HCT116 (cell line): Measurements from ENCODE around the gene HSPB7. TPM values are rescaled to one million over a fixed set of nuclear protein-coding genes. Genes with fewer than 3 reads are reported as not detected.

Experiments used
- ATAC-seq: fragments of 200-7000 bp; cut with Tn5 transposase; 2 replicates; pipeline ENCODE4 v1.9.1; 2020; ENCODE audit warnings: mild to moderate bottlenecking, moderate library complexity
- BruUV-seq: library from RNA; stranded (reverse); fragments of 400-500 nt; replicated peaks from 2 replicates; lab custom pipeline; 2021; lab: Mats Ljungman, UMichigan
- CTCF ChIA-PET: fragments of 300-600 bp; sonication (Branson Sonifier 250); formaldehyde crosslinking; loops from one replicate; lab custom pipeline; 2021; ENCODE audit warnings: antibody characterized with exemption; lab: Charles Lee
- POLR2A ChIA-PET: fragments of 300-600, 350-600 bp; sonication (Branson Sonifier 250); formaldehyde crosslinking; loops from one replicate; lab custom pipeline; 2021; ENCODE audit warnings: antibody characterized with exemption; lab: Charles Lee
- RAD21 ChIA-PET, 2 experiments: fragments of 300-600 bp; sonication (Branson Sonifier 250); formaldehyde crosslinking; loops; one replicate each; lab custom pipeline; 2023; ENCODE audit warnings: low total read pairs in 2 of 2; ENCODE audit not compliant: uncharacterized antibody in 2 of 2, unreplicated experiment in 2 of 2, low non-redundant PET in 1 of 2; lab: Charles Lee
- DNase-seq: peaks from one replicate; pipeline ENCODE4 v3.0.0-alpha.2; 2010; ENCODE audit warnings: low read depth, low spot score
- H2AFZ ChIP-seq: fragments of 200-600 bp; shearing (Covaris generic), sonication (generic); 2 replicates; pipeline ENCODE4 v1.6.1; 2017; ENCODE audit warnings: low read depth, mixed run types, mixed read lengths, antibody characterized with exemption, low read length; ENCODE audit not compliant: poor library complexity, severe bottlenecking
- H3K27ac ChIP-seq: 2 replicates; pipeline ENCODE4 v1.5.1; 2012; ENCODE audit warnings: low read depth, low read length
- H3K27me3 ChIP-seq: fragments of 200-600 bp; sonication (generic); 2 replicates; pipeline ENCODE4 v1.6.1; 2016; ENCODE audit warnings: mixed run types, low read length, mixed read lengths; ENCODE audit not compliant: insufficient read depth
- H3K36me3 ChIP-seq, 2 experiments: fragments of 200-500 bp in 1 of 2; fragments of 200-600 bp in 1 of 2; sonication (Bioruptor generic) in 1 of 2; sonication (generic) in 1 of 2; 2 replicates each; pipeline versions ENCODE4 v1.5.1 to v1.6.1; 2014 to 2016; ENCODE audit warnings: low read length in 2 of 2, inconsistent platforms in 1 of 2, mixed read lengths in 1 of 2, mixed run types in 1 of 2; ENCODE audit not compliant: insufficient read depth in 2 of 2, control insufficient read depth in 1 of 2
- H3K4me1 ChIP-seq, 2 experiments: fragments of 200-600 bp in 1 of 2; sonication (generic) in 1 of 2; 2 replicates each; pipeline versions ENCODE4 v1.5.1 to v1.6.1; 2012 to 2017; ENCODE audit warnings: low read length in 2 of 2, inconsistent platforms in 1 of 2, mild to moderate bottlenecking in 1 of 2, mixed read lengths in 1 of 2, mixed run types in 1 of 2, moderate library complexity in 1 of 2; ENCODE audit not compliant: insufficient read depth in 2 of 2, control insufficient read depth in 1 of 2
- H3K4me2 ChIP-seq: fragments of 200-600 bp; sonication (generic); 2 replicates; pipeline ENCODE4 v1.6.1; 2017; ENCODE audit warnings: mixed run types, low read length, mixed read lengths
- H3K4me3 ChIP-seq, 2 experiments: fragments of 200-600 bp in 1 of 2; sonication (generic) in 1 of 2; replicated peaks in 1 of 2; 2 replicates each; pipeline ENCODE4 v1.5.1; 2011 to 2016; ENCODE audit warnings: low read length in 2 of 2, control low read depth in 1 of 2, low read depth in 1 of 2, mild to moderate bottlenecking in 1 of 2, mixed read lengths in 1 of 2, mixed run types in 1 of 2
- H3K79me2 ChIP-seq: fragments of 200-600 bp; sonication (generic); 2 replicates; pipeline ENCODE4 v1.6.1; 2017; ENCODE audit warnings: mild to moderate bottlenecking, mixed run types, low read length, moderate library complexity, mixed read lengths; ENCODE audit not compliant: insufficient read depth
- H3K9ac ChIP-seq: fragments of 200-600 bp; sonication (generic); 2 replicates; pipeline ENCODE4 v1.6.1; 2016; ENCODE audit warnings: low read length, mixed read lengths
- H3K9me2 ChIP-seq: fragments of 200-600 bp; sonication (generic), shearing (Covaris generic); 2 replicates; pipeline ENCODE4 v1.6.1; 2017; ENCODE audit warnings: mixed run types, mild to moderate bottlenecking, moderate library complexity; ENCODE audit not compliant: insufficient read depth
- H3K9me3 ChIP-seq, 2 experiments: fragments of 200-500 bp in 1 of 2; fragments of 200-600 bp in 1 of 2; sonication (Bioruptor generic) in 1 of 2; sonication (generic) in 1 of 2; 2 replicates each; pipeline ENCODE4 v1.6.1; 2014 to 2017; ENCODE audit warnings: low read length in 2 of 2, mixed read lengths in 2 of 2, inconsistent platforms in 1 of 2, low read depth in 1 of 2, mild to moderate bottlenecking in 1 of 2, mixed run types in 1 of 2, moderate library complexity in 1 of 2; ENCODE audit not compliant: control insufficient read depth in 1 of 2, insufficient read depth in 1 of 2
- H4K20me1 ChIP-seq: fragments of 200-600 bp; sonication (generic), shearing (Covaris generic); 2 replicates; pipeline ENCODE4 v1.6.1; 2017; ENCODE audit warnings: mixed run types, mild to moderate bottlenecking, moderate library complexity; ENCODE audit not compliant: insufficient read depth
- CTCF ChIP-seq, 3 experiments: fragments of 200-600 bp in 1 of 3; sonication (generic) in 1 of 3; IDR thresholded peaks in 2 of 3; conservative IDR thresholded peaks in 1 of 3; 2 replicates each; pipeline ENCODE4 v1.5.1; 2012 to 2017; ENCODE audit warnings: low read depth in 2 of 3, low read length in 2 of 3, antibody characterized with exemption in 1 of 3, borderline replicate concordance in 1 of 3, control low read depth in 1 of 3, mild to moderate bottlenecking in 1 of 3, mixed read lengths in 1 of 3, mixed run types in 1 of 3, moderate library complexity in 1 of 3; ENCODE audit not compliant: insufficient read depth in 1 of 3
- POLR2AphosphoS5 ChIP-seq: IDR thresholded peaks from 2 replicates; pipeline ENCODE4 v1.6.1; 2011; ENCODE audit warnings: mild to moderate bottlenecking, low read depth, low read length, moderate library complexity
- RAD21 ChIP-seq: IDR thresholded peaks from 2 replicates; pipeline ENCODE4 v1.6.1; 2012; ENCODE audit warnings: low read depth, mild to moderate bottlenecking
- intact Hi-C: fragments of 100-400 bp; cut with micrococcal nuclease; formaldehyde crosslinking; loops from 2 replicates; pipeline ENCODE4 v1.10.0; 2022
- total RNA-seq: library from RNA; stranded (reverse); gene quantifications from one replicate; pipeline ENCODE4 v1.2.1, GENCODE V29; 2021; ENCODE audit not compliant: unreplicated experiment
- TF ChIP-seq, protein P1 (sequence below): IDR thresholded peaks from 2 replicates; pipeline ENCODE4 v1.6.1; 2012; ENCODE audit warnings: low read depth

The HSPB7 gene
- total RNA-seq, 1 experiment from 2014 or later, result 0.27 TPM

GRCh38 chr1:16055613-16056520 lies 38.0 kb upstream of the HSPB7 start:
- peaks cover 4 to 9% of the 10 kb centered on the region in 2 experiments; a peak in 3 of 4 replicates for H3K4me1 ChIP-seq
- peak; percentile 95 for ATAC-seq
- no peaks in the 10 kb centered on the region for H3K9me2 ChIP-seq
- intact Hi-C loops, result loop anchor here (1.0 kb wide), 1 partner anchor 47 kb away; no protein-coding TSS in a partner anchor
- H2AFZ ChIP-seq, result no peak overlapping the region
- no peak overlapping the region for H3K4me3 ChIP-seq
- H3K9ac ChIP-seq, result no peak overlapping the region
- ChIA-PET CTCF (interaction anchor here (0.6 to 1.7 kb wide), 4 partner anchors 12 to 49 kb away, joined by 3 to 5 read pairs (median 4); no protein-coding TSS in a partner anchor), RAD21 (interaction anchor here in 1 of 2 experiments (1.0 kb wide), 1 partner anchor 46 kb away, joined by 3 read pairs; no protein-coding TSS in a partner anchor), POLR2A (no interaction called here)
- BruUV-seq, result no TSS peak
- H3K79me2 ChIP-seq, result no peaks in the 10 kb centered on the region
- TF ChIP-seq, protein P1, sequence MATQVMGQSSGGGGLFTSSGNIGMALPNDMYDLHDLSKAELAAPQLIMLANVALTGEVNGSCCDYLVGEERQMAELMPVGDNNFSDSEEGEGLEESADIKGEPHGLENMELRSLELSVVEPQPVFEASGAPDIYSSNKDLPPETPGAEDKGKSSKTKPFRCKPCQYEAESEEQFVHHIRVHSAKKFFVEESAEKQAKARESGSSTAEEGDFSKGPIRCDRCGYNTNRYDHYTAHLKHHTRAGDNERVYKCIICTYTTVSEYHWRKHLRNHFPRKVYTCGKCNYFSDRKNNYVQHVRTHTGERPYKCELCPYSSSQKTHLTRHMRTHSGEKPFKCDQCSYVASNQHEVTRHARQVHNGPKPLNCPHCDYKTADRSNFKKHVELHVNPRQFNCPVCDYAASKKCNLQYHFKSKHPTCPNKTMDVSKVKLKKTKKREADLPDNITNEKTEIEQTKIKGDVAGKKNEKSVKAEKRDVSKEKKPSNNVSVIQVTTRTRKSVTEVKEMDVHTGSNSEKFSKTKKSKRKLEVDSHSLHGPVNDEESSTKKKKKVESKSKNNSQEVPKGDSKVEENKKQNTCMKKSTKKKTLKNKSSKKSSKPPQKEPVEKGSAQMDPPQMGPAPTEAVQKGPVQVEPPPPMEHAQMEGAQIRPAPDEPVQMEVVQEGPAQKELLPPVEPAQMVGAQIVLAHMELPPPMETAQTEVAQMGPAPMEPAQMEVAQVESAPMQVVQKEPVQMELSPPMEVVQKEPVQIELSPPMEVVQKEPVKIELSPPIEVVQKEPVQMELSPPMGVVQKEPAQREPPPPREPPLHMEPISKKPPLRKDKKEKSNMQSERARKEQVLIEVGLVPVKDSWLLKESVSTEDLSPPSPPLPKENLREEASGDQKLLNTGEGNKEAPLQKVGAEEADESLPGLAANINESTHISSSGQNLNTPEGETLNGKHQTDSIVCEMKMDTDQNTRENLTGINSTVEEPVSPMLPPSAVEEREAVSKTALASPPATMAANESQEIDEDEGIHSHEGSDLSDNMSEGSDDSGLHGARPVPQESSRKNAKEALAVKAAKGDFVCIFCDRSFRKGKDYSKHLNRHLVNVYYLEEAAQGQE, result no peak
- TF ChIP-seq RAD21 (peak; percentile 97), CTCF (IDR thresholded peaks at IDR 0.05 in 2 of 3, conservative IDR thresholded peaks at IDR 0.05 in 1 of 3; ENCODE audit: borderline replicate concordance in 1 of 3, insufficient read depth in 1 of 3, low read depth in 2 of 3, low read length in 2 of 3) (peak; percentile 86 to 96 (median 88)), POLR2AphosphoS5 (peak; percentile 28; the same call in 1 of the 2 replicates)
- peak; percentile 87 for DNase-seq
- H3K36me3 ChIP-seq, result no peaks in the 10 kb centered on the region
- H3K4me2 ChIP-seq, result peak overlapping the region; percentile 40; the same call in 1 of the 2 replicates
- no peaks in the 10 kb centered on the region for H3K27me3 ChIP-seq
- no peaks in the 10 kb centered on the region for H4K20me1 ChIP-seq
- no peaks in the 10 kb centered on the region for H3K9me3 ChIP-seq
- no peak overlapping the region for H3K27ac ChIP-seq
